Neuron (in vitro differentiated cells): ENCODE results near the gene DIRAS2.

ENCODE experiments used
- H2AFZ ChIP-seq: one replicate; pipeline ENCODE4 v1.6.1; 2013; ENCODE audit warnings: low read depth, mild to moderate bottlenecking, inconsistent platforms, low read length, moderate library complexity
- H3K27me3 ChIP-seq: one replicate; pipeline ENCODE4 v1.6.1; 2013; ENCODE audit warnings: low read length; ENCODE audit not compliant: insufficient read depth
- H3K36me3 ChIP-seq: one replicate; pipeline ENCODE4 v1.6.1; 2013; ENCODE audit warnings: low read length; ENCODE audit not compliant: insufficient read depth
- H3K4me1 ChIP-seq: one replicate; pipeline ENCODE4 v1.6.1; 2013; ENCODE audit warnings: low read length; ENCODE audit not compliant: insufficient read depth
- H3K4me3 ChIP-seq: 2 replicates; pipeline ENCODE4 v1.5.1; 2013; ENCODE audit warnings: mild to moderate bottlenecking, low read length, moderate library complexity
- H3K9me3 ChIP-seq: one replicate; pipeline ENCODE4 v1.6.1; 2013; ENCODE audit warnings: low read length

Gene DIRAS2

DNA sequence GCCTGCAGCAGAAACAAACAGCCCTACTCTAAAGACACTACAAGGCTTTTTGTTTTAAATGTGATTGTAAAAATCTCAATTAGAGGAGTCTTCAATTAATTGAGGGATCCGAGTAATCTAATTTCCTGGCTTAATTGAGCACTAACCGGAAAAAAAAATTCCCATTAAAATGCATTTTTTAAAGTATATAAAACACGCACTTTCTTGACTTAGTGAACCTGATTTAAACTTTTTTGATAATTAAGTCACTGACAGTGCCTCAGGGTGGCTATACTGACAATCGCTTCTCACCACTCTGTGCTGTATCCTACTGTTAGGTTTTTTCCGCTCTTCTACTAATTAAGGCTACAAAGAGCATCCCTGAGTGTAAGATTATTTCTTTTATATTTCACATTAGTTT lies 44.4 kb downstream of the DIRAS2 start:
- no peaks in the 10 kb centered on the region for H3K4me1 ChIP-seq
- H3K36me3 ChIP-seq: no peaks in the 10 kb centered on the region
- peaks cover 2% of the 10 kb centered on the region for H3K9me3 ChIP-seq

DNA sequence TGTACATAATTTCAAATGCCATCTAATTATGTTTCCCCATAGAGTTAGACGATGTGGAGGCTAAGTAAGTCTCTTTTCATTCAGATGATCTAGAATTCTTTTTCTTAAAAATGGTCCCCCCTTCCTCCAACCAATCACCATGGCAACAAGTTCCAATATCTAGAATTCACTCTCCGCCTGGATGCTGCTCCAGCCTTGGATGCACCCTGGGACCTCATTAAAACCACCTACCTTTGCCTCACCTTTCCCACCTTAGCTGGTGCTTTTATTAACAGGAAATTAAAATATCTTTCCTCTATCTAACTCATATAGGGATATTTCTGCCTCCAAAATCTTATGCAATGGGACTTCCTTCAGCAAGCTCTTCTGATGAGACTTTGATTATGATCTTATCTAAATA lies 49.0 kb downstream of the DIRAS2 start:
- Histone ChIP-seq H3K36me3 (no peaks in the 10 kb centered on the region), H3K4me3 (no peak overlapping the region), H3K9me3 (peaks cover 4% of the 10 kb centered on the region), H3K4me1 (no peaks in the 10 kb centered on the region), H2AFZ (no peak overlapping the region), H3K27me3 (no peaks in the 10 kb centered on the region)

More for the DNA sequence above, 44.4 kb downstream of the DIRAS2 start:
- no peak overlapping the region for H3K4me3 ChIP-seq
- no peak overlapping the region for H2AFZ ChIP-seq
- no peaks in the 10 kb centered on the region for H3K27me3 ChIP-seq

DNA sequence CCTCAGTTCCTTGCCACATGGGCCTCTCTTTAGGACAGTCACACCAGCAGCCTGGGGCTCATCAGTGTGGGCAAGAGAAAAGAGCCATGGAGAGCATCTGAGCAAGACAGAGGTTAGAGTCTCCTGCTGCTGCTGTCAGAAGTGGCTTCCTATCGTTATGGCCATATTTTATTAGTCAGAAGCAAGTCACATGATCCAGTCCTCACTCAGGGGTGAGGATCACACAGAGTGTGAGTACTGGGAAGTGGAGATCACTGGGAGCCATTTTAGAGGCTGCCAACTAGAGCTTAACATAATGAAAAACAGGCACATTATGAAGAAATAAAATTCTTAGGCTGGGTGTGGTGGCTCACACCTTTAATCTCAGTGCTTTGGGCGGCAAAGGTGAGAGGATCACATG lies 62.0 kb downstream of the DIRAS2 start:
- no peaks in the 10 kb centered on the region for H3K27me3 ChIP-seq
- H3K4me3 ChIP-seq: no peak overlapping the region
- no peaks in the 10 kb centered on the region for H3K36me3 ChIP-seq
- H3K4me1 ChIP-seq: peaks cover 6% of the 10 kb centered on the region
- no peak overlapping the region for H2AFZ ChIP-seq
- peaks cover 2% of the 10 kb centered on the region for H3K9me3 ChIP-seq

DNA sequence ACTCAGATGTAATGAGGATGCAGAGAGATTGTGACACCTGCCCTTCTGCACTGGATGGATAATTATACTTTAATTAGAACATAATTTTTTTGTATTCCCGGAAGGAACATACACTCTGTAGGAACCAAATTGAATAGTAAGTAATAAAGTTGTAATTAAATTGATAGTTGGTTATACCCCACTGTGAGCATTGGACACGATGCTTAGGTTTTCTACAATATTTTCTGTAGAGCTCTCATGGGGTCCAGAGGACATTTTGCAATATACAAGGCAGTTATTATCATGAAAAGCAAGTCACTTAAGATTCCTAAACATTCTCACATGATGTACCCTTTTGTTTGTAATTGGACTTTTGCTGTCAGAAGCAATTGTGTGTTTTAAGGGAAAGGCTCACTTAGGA lies 63.4 kb downstream of the DIRAS2 start:
- Histone ChIP-seq H3K27me3 (no peaks in the 10 kb centered on the region), H3K9me3 (peaks cover 2% of the 10 kb centered on the region), H3K4me3 (no peak overlapping the region), H3K4me1 (peaks cover 6% of the 10 kb centered on the region), H3K36me3 (no peaks in the 10 kb centered on the region), H2AFZ (no peak overlapping the region)

DNA sequence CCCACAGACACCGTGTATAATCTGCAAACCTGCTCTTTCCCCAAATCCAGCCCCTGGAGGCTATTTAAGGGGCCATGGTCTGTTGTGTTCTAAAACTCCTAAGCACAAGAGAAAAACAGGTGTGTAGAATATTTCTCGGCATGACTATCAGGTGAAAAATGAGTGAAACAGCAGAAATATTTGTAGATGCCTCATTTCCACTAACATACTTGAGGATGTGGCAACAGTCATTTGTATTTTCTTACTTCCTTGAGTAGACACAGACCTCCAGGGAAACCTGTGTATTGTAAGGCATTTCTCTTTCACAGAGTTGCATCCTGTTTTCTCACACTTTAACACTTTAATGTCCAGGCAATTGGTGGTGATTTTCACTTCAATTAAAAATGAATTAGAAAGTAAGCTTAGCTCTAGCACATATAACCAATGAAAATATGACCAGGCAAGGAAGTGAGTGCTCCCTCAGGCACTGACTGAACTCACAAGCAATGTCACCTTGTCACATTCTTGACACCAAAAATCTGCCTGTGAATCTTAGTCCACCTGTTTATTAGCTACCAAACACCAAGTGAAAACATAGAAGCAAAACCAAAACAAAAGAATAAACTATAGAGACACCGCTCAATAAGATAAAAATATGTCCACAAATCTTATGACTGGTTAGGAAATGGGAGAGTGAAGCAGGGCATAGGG lies 64.4 kb downstream of the DIRAS2 start:
- no peaks in the 10 kb centered on the region for H3K36me3 ChIP-seq
- H2AFZ ChIP-seq: no peak overlapping the region
- H3K4me1 ChIP-seq: peaks cover 6% of the 10 kb centered on the region
- peaks cover 2% of the 10 kb centered on the region for H3K9me3 ChIP-seq
- H3K27me3 ChIP-seq: no peaks in the 10 kb centered on the region
- no peak overlapping the region for H3K4me3 ChIP-seq

DNA sequence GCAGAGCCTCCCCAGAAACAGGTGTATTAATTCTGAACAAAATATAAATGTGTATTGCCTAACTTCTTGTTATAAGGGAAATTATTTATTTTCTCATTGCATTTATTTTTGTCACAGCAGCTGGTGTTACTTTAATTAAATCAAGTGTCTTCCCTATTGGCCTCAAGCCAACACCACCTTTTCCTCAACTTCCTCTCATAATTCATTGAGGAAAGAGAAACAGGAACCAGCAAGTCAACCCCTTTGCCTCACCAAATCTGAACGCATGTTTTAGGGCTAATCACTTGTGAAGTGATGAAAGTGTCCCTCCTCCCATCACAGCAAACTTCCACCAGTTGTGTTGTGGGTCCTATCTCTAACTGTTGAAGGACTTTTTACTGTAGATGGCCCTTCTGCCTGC lies 73.1 kb downstream of the DIRAS2 start:
- H3K9me3 ChIP-seq: no peaks in the 10 kb centered on the region

DNA sequence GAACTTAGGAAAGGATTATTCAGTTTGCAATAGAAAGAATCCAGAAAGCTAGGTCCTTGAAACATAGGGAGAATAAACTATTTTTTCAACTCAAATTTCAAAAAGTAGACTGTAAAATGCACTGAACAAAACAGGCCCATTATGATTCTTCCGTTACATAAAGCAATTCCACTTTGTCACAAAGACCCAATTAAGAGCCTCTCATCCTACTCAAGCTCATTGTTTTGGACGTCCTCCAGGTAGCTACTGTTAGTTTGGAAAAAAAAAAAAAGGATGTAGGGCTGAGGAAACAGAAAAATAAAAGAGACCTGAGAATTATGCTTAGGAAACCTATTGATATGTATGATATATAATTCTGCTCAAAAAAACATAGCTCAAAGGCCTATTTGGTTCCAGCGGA lies 74.0 kb downstream of the DIRAS2 start:
- H3K4me1 ChIP-seq: no peaks in the 10 kb centered on the region
- no peaks in the 10 kb centered on the region for H3K27me3 ChIP-seq
- no peak overlapping the region for H3K4me3 ChIP-seq
- H2AFZ ChIP-seq: no peak overlapping the region
- H3K9me3 ChIP-seq: no peaks in the 10 kb centered on the region
- no peaks in the 10 kb centered on the region for H3K36me3 ChIP-seq

More for the DNA sequence above, 73.1 kb downstream of the DIRAS2 start:
- Histone ChIP-seq H3K27me3 (no peaks in the 10 kb centered on the region), H3K4me3 (no peak overlapping the region), H2AFZ (no peak overlapping the region), H3K36me3 (no peaks in the 10 kb centered on the region), H3K4me1 (no peaks in the 10 kb centered on the region)

DNA sequence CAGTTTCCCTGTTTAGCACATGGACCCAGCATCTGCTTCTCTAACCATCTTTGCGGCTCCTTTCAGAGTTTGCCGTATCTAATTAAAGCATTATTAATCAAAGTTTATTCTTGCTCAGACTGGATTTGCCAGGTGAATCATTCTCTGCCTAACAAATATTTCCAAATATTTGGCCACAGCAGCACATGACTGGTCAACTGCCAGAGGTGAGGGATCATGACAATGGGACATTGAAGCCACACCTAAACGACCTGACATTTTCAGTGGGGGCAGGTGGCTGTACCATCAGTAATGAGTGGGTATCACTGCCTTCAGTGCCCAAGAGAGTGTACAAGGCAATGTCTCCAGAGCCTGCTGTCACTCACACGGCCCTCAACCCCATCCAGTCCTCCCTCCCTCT lies 80.4 kb downstream of the DIRAS2 start:
- H2AFZ ChIP-seq: no peak overlapping the region
- H3K36me3 ChIP-seq: no peaks in the 10 kb centered on the region

More for the DNA sequence above, 80.4 kb downstream of the DIRAS2 start:
- peaks cover 2% of the 10 kb centered on the region for H3K9me3 ChIP-seq
- no peaks in the 10 kb centered on the region for H3K27me3 ChIP-seq
- no peaks in the 10 kb centered on the region for H3K4me1 ChIP-seq
- no peak overlapping the region for H3K4me3 ChIP-seq
